HG03439 (cell line): ENCODE measurements around the gene SLC9A7.

Experiments
- ATAC-seq: cut with Tn5 transposase; IDR thresholded peaks from one replicate; pipeline ENCODE4 v1.9.1; 2021; ENCODE audit warnings: mild to moderate bottlenecking, moderate library complexity; ENCODE audit not compliant: unreplicated experiment

The SLC9A7 gene

GRCh38 chrX:46707274-46707965 lies 51.5 kb downstream of the SLC9A7 start:
- no peak for ATAC-seq

GRCh38 chrX:46704767-46705386 lies 54.0 kb downstream of the SLC9A7 start:
- ATAC-seq = peak; percentile 91

DNA sequence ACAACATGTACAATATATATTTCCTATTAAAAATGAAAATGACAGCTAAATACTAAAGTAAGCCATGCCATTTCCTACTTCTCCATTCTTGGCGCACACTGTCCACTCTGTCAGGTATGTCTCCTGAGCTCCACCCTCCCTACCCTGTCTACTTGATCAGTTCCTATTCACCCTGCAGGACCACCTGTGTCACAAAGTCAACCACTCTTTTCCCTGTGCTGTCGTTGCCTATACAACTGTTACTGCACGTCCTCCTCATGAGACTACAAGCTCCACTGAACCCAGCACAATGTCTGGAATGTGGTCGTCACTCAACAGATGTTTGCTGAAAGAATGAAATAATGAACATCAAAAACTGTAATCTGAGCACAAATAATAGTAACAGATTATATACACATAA lies 54.9 kb downstream of the SLC9A7 start:
- no peak for ATAC-seq

GRCh38 chrX:46698691-46699090 lies 60.2 kb downstream of the SLC9A7 start:
- no peak for ATAC-seq

- ATAC-seq = no peak
Observed at GRCh38 chrX:46695491-46695890, 63.4 kb downstream of the SLC9A7 start.

DNA sequence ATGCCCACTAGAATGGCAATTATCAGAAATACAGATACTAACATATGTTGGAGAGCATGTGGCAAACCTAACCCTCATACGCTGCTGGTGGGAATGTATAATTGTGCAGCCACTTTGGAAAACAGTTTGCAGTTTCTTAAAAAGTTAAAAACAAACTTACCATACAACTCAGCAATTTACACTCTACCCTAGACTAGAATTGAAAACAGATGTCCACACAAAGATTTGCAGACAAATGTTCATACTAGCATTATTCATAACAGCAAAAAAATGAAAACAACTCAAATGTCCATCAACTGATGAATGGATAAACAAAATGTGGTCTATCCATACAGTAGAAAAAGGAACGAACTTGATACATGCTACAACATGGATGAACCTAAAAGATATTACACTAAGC lies 64.4 kb downstream of the SLC9A7 start:
- no peak for ATAC-seq

DNA sequence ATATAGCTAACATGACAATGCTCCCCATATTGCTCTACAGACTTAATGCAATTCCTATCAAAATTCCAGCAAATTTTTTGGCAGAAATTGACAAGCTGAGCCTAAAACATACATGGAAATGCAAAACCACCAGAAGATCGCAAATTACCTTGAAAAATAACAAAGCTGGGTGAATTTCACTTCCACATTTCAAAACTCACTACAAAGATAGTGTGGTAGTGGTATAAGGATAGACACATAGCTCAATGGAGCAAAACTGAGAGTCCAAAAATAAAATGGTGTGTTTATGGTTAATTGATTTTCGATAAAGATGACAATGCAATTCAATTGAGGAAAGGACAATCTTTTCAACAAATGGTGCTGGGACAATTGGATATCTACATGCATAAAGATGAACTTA lies 65.8 kb downstream of the SLC9A7 start:
- no peak for ATAC-seq

- no peak for ATAC-seq
Observed at GRCh38 chrX:46690818-46691217, 68.1 kb downstream of the SLC9A7 start.

DNA sequence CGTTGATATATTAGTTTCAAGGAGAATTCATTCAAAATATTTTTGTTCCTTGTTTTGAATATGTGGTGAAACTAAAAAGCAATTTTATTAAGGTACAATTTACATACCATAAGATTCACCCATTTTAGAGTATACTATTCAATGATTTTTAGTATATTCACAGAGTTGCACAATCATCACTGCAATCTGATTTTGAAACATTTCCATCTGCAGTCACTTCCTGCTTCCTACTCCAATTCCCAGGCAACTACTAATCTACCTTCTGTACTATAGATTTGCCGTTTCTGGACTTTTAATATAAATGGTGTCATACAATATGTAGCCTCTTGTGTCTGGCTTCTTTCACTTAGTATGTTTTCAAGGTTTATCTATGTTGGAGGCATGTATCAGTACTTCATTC lies 71.3 kb downstream of the SLC9A7 start:
- no peak for ATAC-seq

DNA sequence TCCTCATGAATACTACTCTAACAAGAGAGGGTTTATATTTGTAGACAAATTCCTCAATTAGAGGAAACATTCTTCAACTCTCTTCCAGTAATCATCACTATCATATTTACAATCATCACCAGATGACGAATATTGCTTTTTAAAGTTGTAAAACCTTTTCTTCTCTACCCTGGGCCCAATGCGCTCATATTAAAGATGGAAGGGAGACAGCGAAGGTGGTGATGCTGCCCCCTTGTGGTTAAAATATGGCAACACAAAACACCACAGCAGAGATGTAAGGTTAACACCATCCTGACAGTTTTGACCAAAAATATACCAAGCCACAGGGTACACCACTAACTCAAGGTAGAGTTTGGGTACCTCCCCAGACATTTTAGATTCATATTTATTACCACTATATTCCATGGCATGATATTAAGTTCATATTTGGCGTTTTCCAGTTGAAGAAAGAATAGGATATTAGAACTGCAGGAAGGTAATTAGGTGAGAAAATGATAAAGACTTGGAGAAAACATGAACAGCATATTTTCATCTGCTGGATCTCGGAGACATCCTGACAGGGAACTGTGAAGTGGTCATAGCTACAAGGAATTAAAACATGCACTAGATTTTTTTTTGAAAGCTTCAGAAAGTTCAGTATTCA lies 72.8 kb downstream of the SLC9A7 start:
- ATAC-seq = no peak

DNA sequence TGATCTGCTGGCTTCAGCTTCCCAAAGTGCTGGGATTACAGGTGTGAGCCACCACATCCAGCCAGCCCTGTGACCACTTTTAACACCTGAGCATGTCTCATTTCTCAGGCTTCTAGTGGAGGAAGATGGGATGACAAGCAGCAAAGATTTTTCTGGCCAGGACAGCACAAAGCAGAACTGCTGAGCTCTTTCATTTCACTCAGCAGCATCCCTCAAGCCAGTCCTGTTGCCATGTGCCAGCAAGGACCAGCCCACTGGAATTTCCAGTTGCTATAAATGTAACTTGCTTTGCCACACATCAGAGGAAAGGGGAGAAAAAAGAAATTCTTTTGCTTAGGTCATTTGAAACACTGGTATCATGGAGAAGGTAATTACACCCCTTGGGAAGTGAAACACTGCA lies 75.9 kb downstream of the SLC9A7 start:
- ATAC-seq = no peak

- ATAC-seq = no peak
Observed at GRCh38 chrX:46681849-46682248, 77.1 kb downstream of the SLC9A7 start.

GRCh38 chrX:46678232-46678631 lies 80.7 kb downstream of the SLC9A7 start:
- no peak for ATAC-seq

GRCh38 chrX:46676399-46677356 lies 82.2 kb downstream of the SLC9A7 start:
- no peak for ATAC-seq

DNA sequence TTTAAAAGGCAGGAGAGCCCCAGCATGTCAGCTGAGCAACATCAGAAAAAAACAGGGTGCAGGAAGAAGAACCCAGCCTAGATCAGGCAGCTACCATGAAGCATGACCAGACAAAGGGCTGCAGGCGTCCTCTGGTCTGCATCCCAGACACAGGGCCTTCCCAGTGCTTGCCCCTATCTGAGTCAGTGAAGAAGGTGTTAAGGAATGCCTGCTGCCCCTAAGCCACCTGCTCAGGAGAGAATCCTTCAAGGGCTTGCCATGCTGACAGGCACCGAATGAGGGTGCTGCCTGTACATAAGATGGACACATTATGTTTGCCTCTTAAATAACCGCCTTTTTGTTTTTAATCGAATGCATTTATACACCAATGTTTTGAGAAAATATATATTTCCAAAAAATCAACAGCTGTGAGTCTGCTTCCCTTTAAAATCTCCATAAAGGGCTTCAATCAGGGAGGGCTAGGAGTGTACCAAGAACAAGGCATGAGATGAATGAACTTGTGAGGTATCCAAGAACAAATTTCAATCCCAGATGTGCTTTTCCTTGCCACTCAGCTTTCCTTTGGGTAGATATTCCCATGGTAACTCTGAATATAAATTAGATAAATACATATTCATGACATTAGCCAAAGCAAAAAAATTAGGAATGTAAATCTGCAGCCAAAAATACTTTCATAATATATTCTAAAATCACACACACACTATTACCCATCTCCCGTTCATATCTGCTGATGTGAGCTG lies 85.1 kb downstream of the SLC9A7 start:
- no peak for ATAC-seq

- ATAC-seq = no peak
Observed at GRCh38 chrX:46670316-46670715, 88.6 kb downstream of the SLC9A7 start.

DNA sequence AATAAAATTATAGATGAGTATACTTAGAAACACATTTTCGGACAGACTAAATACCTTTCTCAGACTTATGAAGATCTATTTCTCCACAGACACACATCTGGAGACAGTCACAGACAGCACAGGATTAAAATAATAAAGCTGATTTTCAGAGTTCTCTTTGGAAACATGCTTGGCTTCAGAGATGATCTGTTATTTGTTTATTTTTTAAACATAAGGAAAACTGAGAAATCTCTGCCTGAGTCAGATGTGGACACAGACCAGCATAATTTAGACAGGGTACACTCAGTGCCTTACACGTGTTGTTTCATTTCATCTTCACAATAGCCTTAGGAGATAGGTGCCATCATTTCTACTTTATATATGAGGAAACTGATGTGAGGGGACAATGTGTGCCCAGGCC lies 92.1 kb downstream of the SLC9A7 start:
- no peak for ATAC-seq

DNA sequence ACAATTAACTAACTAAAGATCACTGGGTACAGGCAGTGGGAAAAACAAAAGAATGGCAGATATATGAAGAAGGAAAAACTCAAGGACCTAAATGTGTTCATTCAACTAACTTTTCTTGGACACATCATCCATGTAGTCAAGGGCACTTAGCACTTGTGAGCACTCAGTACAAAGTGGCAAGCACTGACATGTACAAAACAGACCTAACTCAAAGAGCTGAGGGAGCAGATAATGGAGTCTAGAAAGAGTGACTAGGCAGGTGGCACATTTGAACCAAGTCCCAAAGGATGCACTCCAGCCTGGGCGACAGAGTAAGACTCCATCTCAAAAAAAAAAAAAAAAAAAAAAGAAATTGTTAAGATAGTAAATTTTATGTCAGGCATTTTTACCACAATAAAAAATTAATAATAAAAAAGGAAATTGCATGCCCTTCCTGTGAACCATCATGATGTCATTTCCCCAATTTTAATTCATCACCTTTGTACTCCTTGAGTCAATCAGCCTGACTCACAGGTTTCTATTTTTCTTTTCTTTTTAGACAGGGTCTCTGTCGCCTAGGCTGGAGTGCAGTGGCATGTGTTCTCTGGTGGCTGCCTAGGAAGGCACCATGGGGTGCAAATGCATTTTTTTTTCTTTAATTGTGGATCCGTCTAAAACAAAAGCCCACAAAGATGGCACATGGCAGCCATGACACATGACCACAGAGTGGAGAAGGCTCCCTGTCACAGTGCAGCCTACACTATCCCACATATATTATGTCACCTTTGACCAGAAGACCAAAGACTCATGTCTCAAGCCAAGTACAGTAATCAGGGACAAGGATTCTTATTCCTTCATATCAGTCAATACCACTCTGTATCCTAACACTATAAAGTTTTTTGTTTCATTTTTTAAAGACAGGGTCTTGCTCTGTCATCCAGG lies 93.4 kb downstream of the SLC9A7 start:
- ATAC-seq = no peak

DNA sequence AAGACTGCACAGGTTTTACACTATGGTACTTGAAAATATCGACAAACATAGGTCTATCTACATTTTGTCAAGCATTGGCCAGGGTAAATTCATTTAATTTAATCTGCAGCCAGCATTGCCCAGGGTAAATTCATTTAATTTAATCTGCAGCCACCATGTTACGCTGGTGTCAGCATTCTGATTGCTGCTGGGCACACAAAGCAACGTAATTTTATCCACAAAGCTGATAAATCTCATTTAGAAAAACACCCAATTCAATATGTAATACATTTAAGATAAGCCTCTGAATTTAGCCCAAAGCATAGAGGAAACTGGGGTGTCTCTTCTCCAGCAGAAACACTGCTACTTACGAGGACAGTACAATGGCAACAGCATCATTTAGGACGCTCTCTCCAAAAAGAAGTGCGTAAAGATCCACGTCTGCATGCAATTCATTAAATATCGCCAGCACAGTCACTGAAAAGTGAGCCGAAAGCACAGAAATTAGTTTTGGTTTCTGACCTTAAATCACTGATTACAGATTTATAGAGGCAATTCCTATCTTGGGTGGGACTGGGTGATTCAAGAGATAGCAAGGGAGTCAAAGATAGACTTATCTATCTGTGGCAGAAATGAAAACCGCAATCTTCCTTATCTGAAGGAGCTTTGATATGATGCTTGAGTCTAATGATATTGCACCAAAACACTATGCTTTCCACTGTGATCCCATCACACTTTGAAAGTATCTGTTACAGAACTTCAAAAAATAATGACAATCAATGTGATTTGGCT lies 96.5 kb downstream of the SLC9A7 start:
- no peak for ATAC-seq
